ENCODE results near the gene COIL. TPM values are rescaled to one million over a fixed set of nuclear protein-coding genes. Genes with fewer than 3 reads are reported as not detected.

The COIL gene
- total RNA-seq, 2 experiments from 2014 or later, result 16.9 to 18.2 TPM

DNA sequence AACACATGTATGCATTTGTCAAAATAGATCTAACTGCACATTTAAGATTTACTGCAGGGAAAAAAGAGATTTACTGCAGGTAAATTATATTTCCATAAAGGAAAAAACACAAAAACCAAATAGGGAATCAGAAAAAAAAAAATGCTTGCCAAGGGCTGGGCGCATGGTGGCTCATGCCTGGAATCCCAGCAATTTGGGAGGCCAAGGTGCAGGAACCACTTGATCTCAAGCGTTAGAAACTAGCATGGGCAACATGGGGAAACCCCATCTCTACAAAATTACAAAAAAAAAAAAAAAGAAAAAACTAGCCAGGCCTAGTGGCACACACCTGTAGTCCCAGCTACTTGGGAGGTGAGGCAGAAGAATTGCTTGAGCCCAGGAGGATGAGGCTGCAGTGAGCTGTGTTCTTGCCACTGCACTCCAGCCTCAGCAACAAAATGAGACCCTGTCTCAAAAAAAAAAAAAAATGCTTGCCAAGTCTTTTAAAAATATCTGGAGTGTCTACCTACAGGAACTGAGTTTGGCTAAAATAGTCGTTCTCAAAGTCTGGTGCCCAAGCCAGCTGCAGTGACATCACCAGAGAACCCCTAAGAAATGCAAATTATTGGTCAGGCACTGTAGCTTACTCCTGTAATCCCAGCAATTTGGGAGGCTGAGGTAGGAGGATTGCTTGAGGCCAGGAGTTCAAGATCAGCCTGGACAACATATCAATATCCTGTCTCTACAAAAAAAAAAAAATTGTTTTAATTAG is 64.5 kb downstream of the COIL start:
- H3K36me3 Mint-ChIP-seq (ENCODE audit: low read depth), result peaks cover 62% of the 10 kb centered on the region
- H3K4me1 Mint-ChIP-seq (ENCODE audit: low read depth), result peaks cover 7% of the 10 kb centered on the region
- H3K4me3 Mint-ChIP-seq, result no peak overlapping the region
- CTCF ChIA-PET, result interaction anchor here (0.9 to 1.2 kb wide), 2 partner anchors 15 to 76 kb away, joined by 5 to 6 read pairs; no protein-coding TSS in a partner anchor
- H3K27me3 Mint-ChIP-seq (ENCODE audit: low read depth), result no peaks in the 10 kb centered on the region
- no peak for DNase-seq
- intact Hi-C loops (cut with micrococcal nuclease), result no loop called here
- no peak overlapping the region for H3K27ac Mint-ChIP-seq
- H3K9me3 Mint-ChIP-seq, result no peaks in the 10 kb centered on the region

DNA sequence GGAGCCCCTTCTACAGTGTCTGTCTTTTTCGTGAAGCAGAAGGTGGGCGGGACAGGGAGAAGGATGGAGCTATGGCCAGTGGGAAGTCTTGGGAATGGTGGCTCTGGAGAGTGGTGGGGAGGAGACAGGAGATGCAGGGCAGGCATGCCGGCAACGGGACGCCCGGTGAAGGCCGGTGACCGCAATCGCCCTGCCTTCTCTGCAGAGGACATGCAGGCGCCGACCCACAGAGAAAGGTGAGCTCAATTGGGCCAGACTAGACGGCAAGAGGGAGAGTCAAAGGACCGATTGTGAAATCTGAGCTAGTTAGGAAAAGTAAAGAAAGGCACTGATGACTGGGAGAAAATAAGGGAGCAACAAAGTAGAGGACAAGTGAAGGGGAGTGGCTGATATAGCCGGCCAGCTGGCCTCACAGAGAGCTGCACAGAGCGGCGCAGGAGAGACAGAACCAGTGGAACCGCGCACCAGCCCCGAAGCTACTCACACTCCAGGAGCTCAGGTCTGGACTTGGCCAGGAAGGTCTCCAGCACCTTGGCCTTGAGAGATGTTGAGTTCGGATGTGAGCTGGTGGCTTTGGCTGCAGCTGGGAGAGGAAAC is 65.9 kb downstream of the COIL start:
- Mint-ChIP-seq H3K4me1 (ENCODE audit: low read depth) (peaks cover 7% of the 10 kb centered on the region), H3K36me3 (ENCODE audit: low read depth) (peaks cover 68% of the 10 kb centered on the region), H3K9me3 (no peaks in the 10 kb centered on the region), H3K27me3 (ENCODE audit: low read depth) (no peaks in the 10 kb centered on the region), H3K4me3 (no peak overlapping the region), H3K27ac (no peak overlapping the region)
- no peak for DNase-seq
- CTCF ChIA-PET, result interaction anchor here (1.2 to 2.2 kb wide), 2 partner anchors 9 to 44 kb away, joined by 4 to 6 read pairs; no protein-coding TSS in a partner anchor
- intact Hi-C loops (cut with micrococcal nuclease), result no loop called here

DNA sequence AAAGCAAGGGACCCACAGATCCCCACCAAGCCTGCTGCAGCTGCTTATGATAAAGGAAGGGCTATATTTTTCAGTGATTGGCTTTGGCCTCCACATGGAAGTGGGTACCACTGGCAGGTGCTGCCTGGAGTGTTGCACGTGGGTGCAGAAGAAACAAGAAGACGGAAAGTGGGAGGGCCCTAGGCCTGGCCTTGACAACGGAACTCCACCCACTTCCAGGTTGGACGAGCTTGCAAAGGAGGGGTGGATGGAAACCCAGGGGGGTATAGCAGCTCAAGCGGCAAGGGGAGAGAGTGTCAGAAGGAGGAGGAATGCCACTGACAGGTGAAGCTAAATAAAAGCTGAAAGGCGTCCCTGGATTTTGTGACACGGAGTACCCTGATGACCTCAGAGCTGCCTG is 67.3 kb downstream of the COIL start:
- Mint-ChIP-seq H3K4me1 (ENCODE audit: low read depth) (peaks cover 7% of the 10 kb centered on the region), H3K27me3 (ENCODE audit: low read depth) (no peaks in the 10 kb centered on the region), H3K9me3 (peaks cover 2% of the 10 kb centered on the region), H3K4me3 (no peak overlapping the region), H3K27ac (no peak overlapping the region), H3K36me3 (ENCODE audit: low read depth) (peaks cover 72% of the 10 kb centered on the region)
- intact Hi-C loops (cut with micrococcal nuclease), result loop anchor here (2.0 kb wide), 1 partner anchor 19 kb away; no protein-coding TSS in a partner anchor
- CTCF ChIA-PET, result interaction anchor here (1.1 to 2.2 kb wide), 2 partner anchors 46 to 69 kb away, joined by 3 to 6 read pairs; no protein-coding TSS in a partner anchor
- no peak for DNase-seq

DNA sequence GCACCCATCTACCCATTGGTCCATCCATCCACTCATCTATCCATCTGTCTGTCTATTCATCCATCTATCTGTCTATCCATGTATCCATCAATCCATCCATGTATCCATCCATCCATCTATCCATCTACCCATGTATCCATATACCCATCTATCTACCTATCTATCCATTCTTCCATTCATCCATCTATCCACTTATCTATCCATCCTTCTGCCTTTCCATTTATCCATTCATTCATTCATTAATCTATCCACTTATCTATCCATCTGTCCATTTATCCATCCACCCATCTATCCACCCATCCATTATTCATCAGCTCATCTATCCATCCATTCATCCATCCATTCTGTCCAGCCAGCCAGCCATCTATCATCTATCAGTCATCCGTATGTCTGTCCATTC is 68.5 kb downstream of the COIL start:
- peaks cover 8% of the 10 kb centered on the region for H3K9me3 Mint-ChIP-seq
- DNase-seq, result no peak
- CTCF ChIA-PET, result interaction anchor here (0.9 kb wide), 1 partner anchor 9 kb away, joined by 3 read pairs; no protein-coding TSS in a partner anchor
- H3K4me1 Mint-ChIP-seq (ENCODE audit: low read depth), result peaks cover 2% of the 10 kb centered on the region
- H3K27me3 Mint-ChIP-seq (ENCODE audit: low read depth), result no peaks in the 10 kb centered on the region
- intact Hi-C loops (cut with micrococcal nuclease), result loop anchor here (2.0 kb wide), 1 partner anchor 20 kb away; no protein-coding TSS in a partner anchor
- H3K36me3 Mint-ChIP-seq (ENCODE audit: low read depth), result peaks cover 72% of the 10 kb centered on the region
- H3K27ac Mint-ChIP-seq, result no peak overlapping the region
- no peak overlapping the region for H3K4me3 Mint-ChIP-seq

DNA sequence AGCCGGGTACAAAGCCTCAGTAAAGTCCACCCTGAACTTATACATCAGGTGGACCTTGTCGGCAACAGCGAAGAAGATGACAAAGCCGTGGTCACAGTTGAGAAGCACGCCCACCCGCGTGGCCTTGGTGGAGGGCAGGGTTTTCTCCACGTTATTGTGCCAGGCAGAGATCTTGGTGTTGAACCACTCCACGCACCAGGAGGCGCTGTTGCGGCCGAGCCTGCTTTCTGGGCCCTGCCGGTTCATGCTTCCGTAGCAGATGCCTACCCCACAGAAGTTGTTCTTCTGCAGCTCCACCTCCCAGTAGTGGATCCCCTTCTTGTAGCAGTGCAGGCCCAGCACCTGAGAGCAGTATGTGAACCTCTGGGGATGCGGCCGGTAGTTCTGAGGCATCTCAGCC is 69.1 kb downstream of the COIL start:
- CTCF ChIA-PET, result no interaction called here
- Mint-ChIP-seq H3K36me3 (ENCODE audit: low read depth) (peaks cover 74% of the 10 kb centered on the region), H3K27ac (no peak overlapping the region), H3K27me3 (ENCODE audit: low read depth) (no peaks in the 10 kb centered on the region), H3K4me1 (ENCODE audit: low read depth) (no peaks in the 10 kb centered on the region), H3K9me3 (peaks cover 8% of the 10 kb centered on the region), H3K4me3 (no peak overlapping the region)
- peak; percentile 59 for DNase-seq
- intact Hi-C loops (cut with micrococcal nuclease), result loop anchor here (2.0 kb wide), 2 partner anchors 21 to 49 kb away; no protein-coding TSS in a partner anchor

DNA sequence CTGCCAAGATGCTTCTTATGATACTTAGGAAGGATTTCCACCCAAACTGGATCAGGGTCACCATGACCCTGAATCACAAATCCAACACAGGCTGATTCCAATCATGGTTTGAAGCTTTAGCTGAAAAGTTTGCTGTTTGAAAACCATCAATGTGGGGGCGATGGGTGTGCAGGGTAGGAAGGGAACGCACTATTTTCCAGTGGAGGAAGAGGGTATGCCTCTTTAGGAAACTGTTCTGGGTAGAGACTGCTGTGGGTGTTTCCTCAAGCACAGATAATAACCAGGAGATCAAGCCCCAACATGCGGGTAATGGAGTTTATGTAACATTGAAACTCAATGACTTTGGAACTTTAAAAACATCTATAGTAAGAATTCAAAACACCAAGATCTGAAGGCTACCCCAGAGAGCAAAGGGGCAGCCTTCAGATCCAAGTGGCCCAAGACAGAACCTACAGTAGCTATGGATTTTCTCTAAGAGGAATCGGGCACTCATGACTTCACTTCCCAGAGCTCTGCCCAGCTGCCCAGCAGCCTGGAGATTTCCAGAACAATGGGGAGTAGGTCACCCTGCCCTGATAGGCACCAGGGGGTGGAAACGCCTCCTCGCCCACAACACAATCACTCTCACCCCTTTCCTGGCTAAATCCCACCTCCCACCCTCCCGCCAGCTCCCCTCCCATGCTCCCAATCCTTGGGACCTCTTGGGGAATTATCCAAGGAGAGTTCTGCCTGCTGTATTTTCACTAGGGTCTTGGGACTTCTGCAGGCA is 69.8 kb downstream of the COIL start:
- H3K36me3 Mint-ChIP-seq (ENCODE audit: low read depth), result peaks cover 77% of the 10 kb centered on the region
- CTCF ChIA-PET, result interaction anchor here (1.5 kb wide), 1 partner anchor 54 kb away, joined by 7 read pairs; no protein-coding TSS in a partner anchor
- H3K9me3 Mint-ChIP-seq, result peaks cover 8% of the 10 kb centered on the region
- DNase-seq, result no peak
- no peaks in the 10 kb centered on the region for H3K27me3 Mint-ChIP-seq (ENCODE audit: low read depth)
- H3K4me1 Mint-ChIP-seq (ENCODE audit: low read depth), result no peaks in the 10 kb centered on the region
- H3K4me3 Mint-ChIP-seq, result no peak overlapping the region
- intact Hi-C loops (cut with micrococcal nuclease), result loop anchor here (2.0 kb wide), 1 partner anchor 50 kb away; no protein-coding TSS in a partner anchor
- no peak overlapping the region for H3K27ac Mint-ChIP-seq

DNA sequence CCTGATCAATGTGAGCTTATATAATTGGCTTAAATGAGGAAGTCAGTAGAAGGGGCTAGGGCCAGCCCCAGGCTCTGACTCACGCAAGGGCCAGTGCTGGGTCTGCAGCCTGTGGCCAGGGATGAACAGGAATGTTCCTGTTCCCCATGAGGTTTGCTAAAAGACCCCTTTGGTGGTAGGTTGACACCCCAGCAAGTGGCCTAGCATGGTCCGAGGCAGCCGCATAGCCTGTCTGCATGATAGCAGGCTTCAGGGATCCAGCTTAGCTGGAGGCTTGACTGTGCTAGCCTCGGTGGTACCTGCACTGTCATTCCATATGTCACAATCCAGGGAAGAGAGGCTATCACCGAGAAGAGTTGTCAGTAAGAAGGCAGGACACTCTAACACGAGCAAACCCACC is 70.5 kb downstream of the COIL start:
- no peak for DNase-seq
- H3K4me1 Mint-ChIP-seq (ENCODE audit: low read depth), result no peaks in the 10 kb centered on the region
- intact Hi-C loops (cut with micrococcal nuclease), result loop anchor here (2.0 kb wide), 1 partner anchor 50 kb away; no protein-coding TSS in a partner anchor
- H3K27ac Mint-ChIP-seq, result no peak overlapping the region
- no peak overlapping the region for H3K4me3 Mint-ChIP-seq
- CTCF ChIA-PET, result interaction anchor here (0.8 to 2.1 kb wide), 3 partner anchors 23 to 55 kb away, joined by 3 to 7 read pairs (median 5); partner anchors contain the start of gene TRIM25
- H3K27me3 Mint-ChIP-seq (ENCODE audit: low read depth), result no peaks in the 10 kb centered on the region
- peaks cover 73% of the 10 kb centered on the region for H3K36me3 Mint-ChIP-seq (ENCODE audit: low read depth)
- peaks cover 8% of the 10 kb centered on the region for H3K9me3 Mint-ChIP-seq

Other genes starting within 250 kb of the COIL start
- gene C17orf67, start 127.1 kb downstream of the COIL start, total RNA-seq, result 1 to 10 TPM; 1.9 to 2.2 TPM
- 10 to 100 TPM; 18.1 to 18.4 TPM for gene DGKE, start 126.9 kb downstream of the COIL start, total RNA-seq
- gene TRIM25, start 47.0 kb downstream of the COIL start, total RNA-seq, result 100 to 1,000 TPM; 157 to 161 TPM
- gene SCPEP1, start 17.1 kb upstream of the COIL start, total RNA-seq, result 10 to 100 TPM; 11.7 to 15.3 TPM
- 10 to 100 TPM; 17.6 to 23.1 TPM for gene AKAP1, start 124.2 kb upstream of the COIL start, total RNA-seq